GM12878 (cell line): ENCODE data around the gene CLASP1. TPM values are rescaled to one million over a fixed set of nuclear protein-coding genes. Genes with fewer than 3 reads are reported as not detected.

Experiments used
- ATAC-seq: fragments of 200-7000 bp; cut with Tn5 transposase; 3 replicates; pipeline ENCODE4 v1.9.1; 2020; ENCODE audit warnings: mild to moderate bottlenecking, moderate library complexity
- BruUV-seq: library from RNA; stranded (reverse); fragments of 400-500 nt; replicated peaks from 2 replicates; lab custom pipeline; 2021; lab: Mats Ljungman, UMichigan
- CTCF ChIA-PET: fragments of 300-600 bp; sonication (Branson Sonifier 250); formaldehyde crosslinking; extraction: SDS; loops from one replicate; lab custom pipeline; 2021; ENCODE audit warnings: inconsistent platforms; lab: Yijun Ruan, JAX
- POLR2A ChIA-PET: fragments of 350-600 bp; formaldehyde crosslinking; extraction: SDS; loops from one replicate; lab custom pipeline; 2021; ENCODE audit warnings: inconsistent platforms; lab: Charles Lee
- RAD21 ChIA-PET: fragments of 300-600 bp; sonication (Branson Sonifier 250); formaldehyde crosslinking; loops from one replicate; lab custom pipeline; 2023; ENCODE audit warnings: antibody characterized with exemption; ENCODE audit not compliant: unreplicated experiment; lab: Charles Lee
- SMC1A ChIA-PET: fragments of 300-600 bp; sonication (Branson Sonifier 250); formaldehyde crosslinking; loops from one replicate; lab custom pipeline; 2023; ENCODE audit not compliant: unreplicated experiment, uncharacterized antibody; lab: Charles Lee
- DNase-seq: peaks from one replicate; pipeline ENCODE4 v3.0.0-alpha.2; 2011; ENCODE audit warnings: low read depth, low spot score
- FAIRE-seq: peaks from 3 replicates; lab custom pipeline; 2011; peaks lifted over from hg19 to GRCh38; lab: Jason Lieb, UNC
- H2AFZ ChIP-seq: 2 replicates; pipeline ENCODE4 v1.6.0; 2011; ENCODE audit warnings: low read depth, low read length, control low read depth; ENCODE audit not compliant: control insufficient read depth
- H3K27ac ChIP-seq: 2 replicates; pipeline ENCODE4 v1.5.1; 2011; ENCODE audit warnings: control low read depth; ENCODE audit not compliant: control insufficient read depth, insufficient read depth
- H3K27me3 ChIP-seq, 2 experiments: replicated peaks in 1 of 2; 2 replicates each; pipeline versions ENCODE4 v1.6.0 to v1.6.1; 2011; ENCODE audit warnings: low read length in 1 of 2; ENCODE audit not compliant: control insufficient read depth in 2 of 2, insufficient read depth in 2 of 2
- H3K36me3 ChIP-seq, 2 experiments: 2 replicates each; pipeline ENCODE4 v1.5.1; 2011; ENCODE audit warnings: low read length in 1 of 2; ENCODE audit not compliant: control insufficient read depth in 2 of 2, insufficient read depth in 2 of 2
- H3K4me1 ChIP-seq: 2 replicates; pipeline ENCODE4 v1.6.1; 2011; ENCODE audit warnings: mild to moderate bottlenecking, low read length, moderate library complexity, mixed read lengths; ENCODE audit not compliant: control insufficient read depth, insufficient read depth
- H3K4me2 ChIP-seq: 2 replicates; pipeline ENCODE4 v1.6.0; 2011; ENCODE audit warnings: control low read depth; ENCODE audit not compliant: control insufficient read depth, insufficient read depth
- H3K4me3 ChIP-seq: fragments of 200-600 bp; sonication (generic); 2 replicates; pipeline ENCODE4 v1.5.1; 2016
- H3K79me2 ChIP-seq: 2 replicates; pipeline ENCODE4 v1.6.0; 2011; ENCODE audit warnings: low read length; ENCODE audit not compliant: control insufficient read depth, insufficient read depth
- H3K9ac ChIP-seq: 2 replicates; pipeline ENCODE4 v1.8.0; 2011; ENCODE audit warnings: low read length, control low read depth, mixed read lengths; ENCODE audit not compliant: control insufficient read depth, insufficient read depth
- H3K9me3 ChIP-seq: replicated peaks from 3 replicates; pipeline ENCODE4 v1.5.1; 2011; ENCODE audit warnings: mild to moderate bottlenecking, low read length; ENCODE audit not compliant: control insufficient read depth, insufficient read depth
- H4K20me1 ChIP-seq: 2 replicates; pipeline ENCODE4 v1.6.0; 2011; ENCODE audit not compliant: control insufficient read depth, insufficient read depth
- KAT2A ChIP-seq: conservative IDR thresholded peaks from 2 replicates; pipeline ENCODE4 v1.6.1; 2011; ENCODE audit warnings: low read depth, low read length; ENCODE audit not compliant: control insufficient read depth
- SMC3 ChIP-seq: IDR thresholded peaks from 2 replicates; pipeline ENCODE4 v1.6.1; 2011; ENCODE audit warnings: low read length, improper control_type of control experiment, borderline replicate concordance
- SREBF1 ChIP-seq: IDR thresholded peaks from 2 replicates; pipeline ENCODE4 v1.6.1; 2012; ENCODE audit warnings: mild to moderate bottlenecking, low read length
- SUZ12 ChIP-seq: fragments of 200-600 bp; sonication (generic); IDR thresholded peaks from one replicate; pipeline ENCODE4 v1.6.1; 2018; ENCODE audit warnings: antibody characterized with exemption, mild to moderate bottlenecking; ENCODE audit not compliant: unreplicated experiment
- ZNF207 ChIP-seq: fragments of 450-650 bp; IDR thresholded peaks from 2 replicates; pipeline ENCODE4 v1.6.1; 2014; ENCODE audit warnings: antibody characterized with exemption, mild to moderate bottlenecking, borderline replicate concordance
- ZNF274 ChIP-seq: IDR thresholded peaks from one replicate; pipeline ENCODE4 v1.8.0; 2011; ENCODE audit not compliant: insufficient read length, insufficient read depth
- WGBS: methylation state at CpG from one replicate; pipeline ENCODE4 v1.1.6; 2016; ENCODE audit warnings: low lambda C conversion rate; ENCODE audit not compliant: insufficient replicate concordance, insufficient coverage; ENCODE audit errors: missing lambda C conversion rate; 5-methylcytosine and 5-hydroxymethylcytosine counted together
- in situ Hi-C: fragments of 300-500 bp; cut with MboI; formaldehyde crosslinking; loops from 9 replicates; pipeline ENCODE4 v1.14.3; 2018; ENCODE audit warnings: mixed read lengths
- intact Hi-C: fragments of 100-400 bp; cut with micrococcal nuclease; formaldehyde crosslinking; loops from one replicate; pipeline ENCODE4 v1.14.2; 2022; ENCODE audit not compliant: unreplicated experiment
- polyA plus RNA-seq, 11 experiments: library from polyadenylated mRNA; depleted of rRNA in 4 of 11; unstranded in 6 of 11; stranded (reverse) in 5 of 11; fragments of >200 nt; fragmentation: Nextera tagmentation in 4 of 11; fragmentation: Illumina TruSeq in 1 of 11; extraction: Ambion mirVana in 4 of 11; extraction: Trizol in 1 of 11; gene quantifications; 1 replicate in 1 of 11; 2 replicates in 10 of 11; pipeline versions ENCODE4 v1.2.1 to v1.2.3, GENCODE V29; 2011 to 2016; ENCODE audit warnings: inconsistent platforms in 2 of 11, missing spikeins in 2 of 11, low read depth in 1 of 11
- total RNA-seq, 4 experiments: library from RNA; depleted of rRNA in 3 of 4; stranded (reverse); fragments of >200 nt in 3 of 4; fragmentation: Illumina TruSeq in 1 of 4; extraction: Trizol in 1 of 4; gene quantifications; 2 replicates each; pipeline versions ENCODE4 v1.2.1 to v1.2.3, GENCODE V29; 2013 to 2021
- TF ChIP-seq, protein P1 (sequence below): IDR thresholded peaks from 2 replicates; pipeline ENCODE4 v1.6.1; 2012; ENCODE audit warnings: improper control_type of control experiment, low read depth, low read length; ENCODE audit not compliant: insufficient replicate concordance
- TF ChIP-seq, protein P2 (sequence below), 3 experiments: IDR thresholded peaks in 2 of 3; conservative IDR thresholded peaks in 1 of 3; 2 replicates each; pipeline ENCODE4 v1.5.1; 2011; ENCODE audit warnings: low read depth in 3 of 3, low read length in 3 of 3, mild to moderate bottlenecking in 3 of 3, control low read depth in 2 of 3, moderate library complexity in 2 of 3, inconsistent platforms in 1 of 3, mixed read lengths in 1 of 3; ENCODE audit not compliant: control insufficient read depth in 2 of 3, insufficient read depth in 1 of 3; ENCODE audit errors: extremely low read depth in 1 of 3

Gene CLASP1
- total and polyA plus RNA-seq, 10 of the 15 experiments (the other 5 are each of a cell fraction or from before 2014, with no cell fraction given): 1.4 to 62.4 (median 32.9) TPM

DNA sequence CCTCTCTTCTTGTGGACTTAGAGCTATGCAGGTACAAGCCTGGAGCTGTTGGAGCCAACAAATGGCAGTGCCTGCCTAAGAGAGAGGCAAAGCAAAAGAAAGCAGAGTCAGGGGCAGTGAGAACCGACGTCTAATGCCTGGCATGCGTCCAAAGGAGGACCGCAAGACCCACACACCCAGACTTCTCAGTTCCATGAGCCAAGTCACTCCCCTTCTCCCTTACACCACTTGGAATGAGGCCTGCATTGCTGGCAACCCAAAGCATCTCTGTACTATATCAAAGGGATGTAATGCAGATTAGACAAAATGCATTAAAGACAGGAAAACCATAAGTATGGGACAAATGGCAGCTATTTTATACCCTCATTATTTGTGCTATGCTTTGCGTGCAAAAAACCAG, 168.4 kb downstream of the CLASP1 start (continued):
- TF ChIP-seq, protein P1, sequence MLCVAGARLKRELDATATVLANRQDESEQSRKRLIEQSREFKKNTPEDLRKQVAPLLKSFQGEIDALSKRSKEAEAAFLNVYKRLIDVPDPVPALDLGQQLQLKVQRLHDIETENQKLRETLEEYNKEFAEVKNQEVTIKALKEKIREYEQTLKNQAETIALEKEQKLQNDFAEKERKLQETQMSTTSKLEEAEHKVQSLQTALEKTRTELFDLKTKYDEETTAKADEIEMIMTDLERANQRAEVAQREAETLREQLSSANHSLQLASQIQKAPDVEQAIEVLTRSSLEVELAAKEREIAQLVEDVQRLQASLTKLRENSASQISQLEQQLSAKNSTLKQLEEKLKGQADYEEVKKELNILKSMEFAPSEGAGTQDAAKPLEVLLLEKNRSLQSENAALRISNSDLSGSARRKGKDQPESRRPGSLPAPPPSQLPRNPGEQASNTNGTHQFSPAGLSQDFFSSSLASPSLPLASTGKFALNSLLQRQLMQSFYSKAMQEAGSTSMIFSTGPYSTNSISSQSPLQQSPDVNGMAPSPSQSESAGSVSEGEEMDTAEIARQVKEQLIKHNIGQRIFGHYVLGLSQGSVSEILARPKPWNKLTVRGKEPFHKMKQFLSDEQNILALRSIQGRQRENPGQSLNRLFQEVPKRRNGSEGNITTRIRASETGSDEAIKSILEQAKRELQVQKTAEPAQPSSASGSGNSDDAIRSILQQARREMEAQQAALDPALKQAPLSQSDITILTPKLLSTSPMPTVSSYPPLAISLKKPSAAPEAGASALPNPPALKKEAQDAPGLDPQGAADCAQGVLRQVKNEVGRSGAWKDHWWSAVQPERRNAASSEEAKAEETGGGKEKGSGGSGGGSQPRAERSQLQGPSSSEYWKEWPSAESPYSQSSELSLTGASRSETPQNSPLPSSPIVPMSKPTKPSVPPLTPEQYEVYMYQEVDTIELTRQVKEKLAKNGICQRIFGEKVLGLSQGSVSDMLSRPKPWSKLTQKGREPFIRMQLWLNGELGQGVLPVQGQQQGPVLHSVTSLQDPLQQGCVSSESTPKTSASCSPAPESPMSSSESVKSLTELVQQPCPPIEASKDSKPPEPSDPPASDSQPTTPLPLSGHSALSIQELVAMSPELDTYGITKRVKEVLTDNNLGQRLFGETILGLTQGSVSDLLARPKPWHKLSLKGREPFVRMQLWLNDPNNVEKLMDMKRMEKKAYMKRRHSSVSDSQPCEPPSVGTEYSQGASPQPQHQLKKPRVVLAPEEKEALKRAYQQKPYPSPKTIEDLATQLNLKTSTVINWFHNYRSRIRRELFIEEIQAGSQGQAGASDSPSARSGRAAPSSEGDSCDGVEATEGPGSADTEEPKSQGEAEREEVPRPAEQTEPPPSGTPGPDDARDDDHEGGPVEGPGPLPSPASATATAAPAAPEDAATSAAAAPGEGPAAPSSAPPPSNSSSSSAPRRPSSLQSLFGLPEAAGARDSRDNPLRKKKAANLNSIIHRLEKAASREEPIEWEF: no peak

DNA sequence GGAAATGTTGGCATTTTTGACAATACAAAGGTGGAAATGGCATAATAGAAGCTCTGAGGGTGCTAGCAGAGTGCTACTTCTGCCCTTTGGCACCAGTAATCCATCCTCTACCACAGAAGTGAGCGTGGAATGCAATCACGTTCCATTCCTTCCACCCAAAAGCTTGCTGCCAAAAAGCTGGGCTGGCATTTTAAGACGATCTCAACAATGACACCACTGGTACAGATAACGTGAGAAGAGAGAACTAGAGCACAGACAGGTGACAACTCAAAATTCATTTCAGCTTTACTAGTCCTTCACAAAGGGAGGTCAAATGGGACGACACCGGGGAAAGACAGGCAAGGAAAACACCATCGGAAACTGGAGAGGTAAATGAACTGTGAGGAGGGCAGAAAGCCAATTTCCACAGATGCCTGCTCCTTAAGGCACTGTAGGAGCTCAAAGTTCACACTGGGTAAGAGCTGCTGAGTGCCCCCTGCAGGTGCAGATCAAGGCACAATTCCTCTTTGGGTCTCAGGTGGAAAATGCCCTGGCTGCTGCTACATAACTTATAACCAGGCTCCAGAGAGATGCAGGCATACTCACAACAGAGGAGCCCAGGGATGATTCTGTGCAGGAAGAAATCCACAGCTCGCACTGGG, 169.3 kb downstream of the CLASP1 start:
- ChIA-PET CTCF (interaction anchor here (0.6 to 0.7 kb wide), 2 partner anchors 11 to 52 kb away, joined by 3 read pairs; no protein-coding TSS in a partner anchor), SMC1A (interaction anchor here (2.2 kb wide), 1 partner anchor 21 kb away, joined by 7 read pairs; no protein-coding TSS in a partner anchor), RAD21 (interaction anchor here (1.2 kb wide), 1 partner anchor 11 kb away, joined by 3 read pairs; no protein-coding TSS in a partner anchor), POLR2A (no interaction called here)
- Histone ChIP-seq H3K36me3 (peaks cover 4 to 9% of the 10 kb centered on the region in 2 experiments; a peak in 3 of 4 replicates), H3K4me2 (no peak overlapping the region), H3K27ac (no peak overlapping the region), H3K4me1 (no peaks in the 10 kb centered on the region), H2AFZ (no peak overlapping the region), H3K79me2 (peaks cover 1% of the 10 kb centered on the region), H3K9ac (no peak overlapping the region), H3K27me3 (no peaks in the 10 kb centered on the region), H3K4me3 (no peak overlapping the region), H4K20me1 (no peaks in the 10 kb centered on the region), H3K9me3 (no peaks in the 10 kb centered on the region)
- in situ Hi-C loops: no loop called here
- FAIRE-seq: no peak
- WGBS: 84% methylated on average over 8 of the region's 8 CpGs
- intact Hi-C loops: no loop called here
- no TSS peak for BruUV-seq
- no peak for DNase-seq
- peak; percentile 53 for ATAC-seq
- no peak for TF ChIP-seq KAT2A
- no peak for TF ChIP-seq SMC3
- TF ChIP-seq SUZ12: no peak
- no peak for TF ChIP-seq ZNF207
- TF ChIP-seq, protein P2, sequence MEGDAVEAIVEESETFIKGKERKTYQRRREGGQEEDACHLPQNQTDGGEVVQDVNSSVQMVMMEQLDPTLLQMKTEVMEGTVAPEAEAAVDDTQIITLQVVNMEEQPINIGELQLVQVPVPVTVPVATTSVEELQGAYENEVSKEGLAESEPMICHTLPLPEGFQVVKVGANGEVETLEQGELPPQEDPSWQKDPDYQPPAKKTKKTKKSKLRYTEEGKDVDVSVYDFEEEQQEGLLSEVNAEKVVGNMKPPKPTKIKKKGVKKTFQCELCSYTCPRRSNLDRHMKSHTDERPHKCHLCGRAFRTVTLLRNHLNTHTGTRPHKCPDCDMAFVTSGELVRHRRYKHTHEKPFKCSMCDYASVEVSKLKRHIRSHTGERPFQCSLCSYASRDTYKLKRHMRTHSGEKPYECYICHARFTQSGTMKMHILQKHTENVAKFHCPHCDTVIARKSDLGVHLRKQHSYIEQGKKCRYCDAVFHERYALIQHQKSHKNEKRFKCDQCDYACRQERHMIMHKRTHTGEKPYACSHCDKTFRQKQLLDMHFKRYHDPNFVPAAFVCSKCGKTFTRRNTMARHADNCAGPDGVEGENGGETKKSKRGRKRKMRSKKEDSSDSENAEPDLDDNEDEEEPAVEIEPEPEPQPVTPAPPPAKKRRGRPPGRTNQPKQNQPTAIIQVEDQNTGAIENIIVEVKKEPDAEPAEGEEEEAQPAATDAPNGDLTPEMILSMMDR (IDR thresholded peaks at IDR 0.05 in 2 of 3, conservative IDR thresholded peaks at IDR 0.05 in 1 of 3; ENCODE audit: control insufficient read depth in 2 of 3, extremely low read depth in 1 of 3, insufficient read depth in 1 of 3, low read depth in 3 of 3, low read length in 3 of 3): 0 out of 6 replicates have a peak, but pooled peaks of 1 of the 3 experiments have one; percentile 29
- no peak for TF ChIP-seq SREBF1
- no peak for TF ChIP-seq ZNF274
